HG03095 (cell line): Measurements from ENCODE around the gene RECK.
"Not testable (repeated sequence)": the region's sequence is repeated elsewhere in the genome, so short reads cannot be mapped to it uniquely, and the experiment has no call there.

Source experiments
- ATAC-seq: cut with Tn5 transposase; IDR thresholded peaks from one replicate; pipeline ENCODE4 v1.9.1; 2021; ENCODE audit warnings: moderate library complexity; ENCODE audit not compliant: unreplicated experiment

Gene RECK

DNA sequence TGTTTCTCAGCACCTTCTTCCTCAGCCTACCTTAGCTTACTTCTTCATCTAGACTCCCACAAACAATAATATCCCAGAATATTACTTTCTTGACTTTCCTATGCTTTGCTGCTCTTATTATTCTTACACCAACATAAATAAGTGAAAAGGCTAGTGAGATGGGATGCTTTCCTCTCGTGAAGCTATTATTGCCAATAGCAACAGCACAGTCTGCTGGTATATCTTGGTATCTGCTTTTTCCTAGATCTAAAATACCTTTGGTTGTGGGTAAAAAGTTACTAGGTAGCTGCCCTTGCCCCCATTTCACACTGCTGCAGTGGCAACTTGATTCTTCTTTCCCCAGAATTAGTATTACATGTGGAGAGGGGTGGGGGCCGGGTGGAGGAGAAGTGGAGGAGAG, 73.7 kb downstream of the RECK start:
- no peak for ATAC-seq

DNA sequence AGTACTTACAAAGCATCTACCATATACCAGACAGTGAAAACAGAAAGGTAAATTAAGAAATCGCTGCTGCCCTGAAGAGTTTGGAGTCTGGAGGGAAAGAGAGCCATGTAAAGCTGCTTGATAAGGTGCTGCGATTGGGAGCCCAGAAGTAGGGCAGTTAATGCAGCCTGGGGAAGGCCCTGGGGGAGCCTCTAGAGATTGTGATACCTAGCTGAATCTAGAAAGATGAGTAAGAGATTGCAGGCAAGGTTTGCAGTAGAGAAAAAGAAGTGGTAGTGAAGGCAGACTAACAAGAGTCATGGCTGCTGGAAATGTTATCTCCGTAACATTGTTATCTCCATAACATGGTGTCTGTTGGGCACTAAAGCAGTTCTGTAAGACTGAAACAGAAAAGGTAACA, 75.8 kb downstream of the RECK start:
- no peak for ATAC-seq

DNA sequence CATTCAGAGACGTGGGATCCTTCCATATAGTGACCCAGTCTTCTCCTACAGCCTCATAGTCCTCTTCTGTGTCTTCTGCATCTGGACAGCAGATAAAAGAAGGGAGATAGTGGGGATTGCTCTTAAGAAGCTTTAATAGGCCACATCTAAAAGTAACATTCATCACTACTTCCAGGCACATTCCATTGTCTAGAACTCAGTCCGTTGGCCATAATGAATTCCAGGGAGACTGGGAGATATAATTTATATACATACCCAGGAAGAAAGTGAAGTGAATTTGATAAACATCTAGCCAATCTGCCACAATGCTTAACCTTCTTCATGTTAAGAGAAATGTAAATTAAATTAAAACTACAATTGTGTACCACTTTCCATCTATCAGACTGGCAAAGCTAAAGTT, 77.3 kb downstream of the RECK start:
- ATAC-seq = no peak

DNA sequence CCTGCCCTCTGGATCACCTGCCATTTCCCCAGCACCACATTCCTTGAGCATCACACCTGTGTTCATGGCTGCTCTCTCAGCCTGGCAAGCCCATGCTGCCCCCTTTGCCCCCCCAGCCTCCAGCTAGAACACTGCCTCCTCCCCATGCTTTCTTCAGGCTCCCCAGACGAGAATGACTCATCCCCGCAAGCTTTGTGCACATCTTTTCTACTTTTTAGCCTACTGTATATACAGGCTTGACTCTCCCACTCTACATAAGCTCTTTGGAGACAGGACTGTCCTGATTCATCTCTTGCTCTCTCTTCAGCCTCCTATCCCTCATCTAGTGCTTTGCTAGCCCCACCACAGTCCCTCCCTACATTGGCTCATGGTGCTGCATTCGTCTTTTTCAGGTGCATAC, 79.9 kb downstream of the RECK start:
- no peak for ATAC-seq

DNA sequence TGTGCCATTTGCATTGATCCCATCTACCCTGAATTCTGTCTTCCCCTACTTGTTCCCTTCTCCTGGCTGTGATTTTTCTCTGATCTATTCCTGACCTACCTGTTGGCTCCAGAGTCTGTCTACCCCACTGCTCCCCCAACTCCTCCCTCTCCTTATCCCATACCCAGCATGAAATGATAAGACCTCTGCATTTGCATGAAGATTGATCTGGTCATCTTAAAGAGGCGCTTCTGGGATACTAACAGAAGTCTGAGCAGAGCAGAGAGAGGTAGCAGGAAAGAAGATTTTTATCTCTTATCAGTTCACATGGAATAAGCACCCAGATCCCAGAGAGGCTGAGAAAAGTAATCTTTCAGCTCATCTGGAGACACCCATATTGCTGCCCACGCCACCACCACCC, 81.5 kb downstream of the RECK start:
- ATAC-seq = no peak

DNA sequence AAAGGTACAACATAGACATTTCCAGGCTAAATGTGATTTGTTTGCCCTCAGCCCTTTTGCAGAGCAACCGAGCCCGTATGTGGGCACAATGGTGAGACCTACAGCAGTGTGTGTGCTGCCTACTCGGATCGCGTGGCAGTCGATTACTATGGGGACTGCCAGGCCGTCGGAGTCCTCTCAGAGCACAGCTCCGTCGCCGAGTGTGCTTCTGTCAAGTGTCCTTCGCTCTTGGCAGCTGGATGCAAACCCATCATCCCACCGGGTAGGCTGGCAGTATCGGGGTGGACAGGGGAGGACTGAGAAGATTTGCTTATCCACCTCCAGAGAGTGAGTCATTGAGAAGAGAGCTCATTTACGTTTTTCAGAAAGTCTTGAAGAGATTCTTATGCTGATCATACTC, 82.0 kb downstream of the RECK start:
- no peak for ATAC-seq

DNA sequence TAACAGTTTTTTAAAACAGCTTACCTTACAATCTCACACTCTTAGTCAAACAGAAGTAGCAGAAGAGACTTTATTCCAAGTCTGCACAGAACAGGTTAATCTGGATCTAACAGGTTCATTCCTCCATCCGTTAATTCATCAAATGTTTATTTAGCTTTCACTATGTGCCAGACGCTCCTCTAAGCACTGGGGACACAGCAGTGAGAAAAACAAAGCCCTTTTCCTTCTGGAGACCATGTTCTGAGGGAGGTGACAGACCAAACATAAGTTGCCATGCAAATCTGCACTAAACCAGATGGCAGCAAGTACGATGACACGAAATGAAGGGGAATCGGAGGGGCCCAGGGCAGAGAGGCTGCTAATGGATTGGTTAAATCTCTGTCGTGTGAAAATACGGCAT, 82.8 kb downstream of the RECK start:
- no peak for ATAC-seq

DNA sequence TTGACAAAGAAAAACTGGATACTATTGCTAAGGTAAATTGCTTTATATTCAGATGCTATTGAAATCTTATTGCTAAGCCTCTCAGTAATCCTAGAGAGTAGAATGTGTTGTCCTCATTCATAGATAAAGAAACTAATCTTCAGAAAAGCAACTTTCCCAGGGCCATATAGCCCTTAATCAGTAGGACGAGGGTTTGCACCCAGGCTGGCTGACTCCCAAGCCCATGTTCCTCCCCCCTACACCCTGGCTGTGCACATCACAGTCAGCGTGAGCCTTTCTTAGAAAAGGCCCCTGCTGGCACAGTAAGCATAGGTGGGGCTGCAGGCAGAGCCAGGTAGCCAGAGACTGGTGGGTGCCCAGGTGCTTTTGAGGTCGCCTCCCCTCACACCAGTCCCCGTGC, 84.0 kb downstream of the RECK start:
- no peak for ATAC-seq

DNA sequence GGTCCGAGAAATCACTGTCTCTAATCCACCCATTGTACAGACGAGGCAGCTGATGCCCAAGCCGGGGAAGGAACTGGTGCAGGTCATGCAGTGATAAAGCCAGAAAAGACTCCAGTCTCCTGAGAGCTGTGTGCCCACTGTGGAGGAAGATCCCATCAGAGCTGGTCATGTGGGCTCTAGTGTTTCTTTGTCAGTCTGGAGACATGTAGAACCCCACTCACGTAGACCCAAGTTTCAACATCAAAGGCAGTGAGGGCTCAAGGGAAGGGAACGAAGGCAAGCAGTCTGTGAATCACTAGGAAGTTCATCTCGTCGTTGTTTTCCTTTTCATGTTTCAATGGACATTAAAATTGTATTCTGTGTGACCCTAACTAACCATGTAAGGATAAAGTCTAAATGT, 85.3 kb downstream of the RECK start:
- no peak for ATAC-seq

DNA sequence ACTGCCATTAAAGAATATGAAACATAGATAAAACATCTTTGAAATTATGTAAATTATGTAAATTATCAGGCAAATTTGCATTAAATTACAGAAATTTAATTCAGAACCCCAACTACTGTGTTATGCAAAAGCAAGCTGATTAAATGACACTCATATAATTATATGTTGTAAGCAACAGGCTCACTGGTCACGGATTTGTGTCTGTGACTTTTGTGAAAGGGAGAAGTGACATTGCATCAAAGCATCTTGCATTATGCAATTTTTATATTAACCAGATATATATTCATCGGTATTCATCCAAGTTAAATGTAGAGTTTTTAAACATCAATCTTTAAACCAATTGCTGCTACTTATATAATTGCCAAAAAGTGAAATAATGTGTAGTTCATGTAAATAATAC, 86.8 kb downstream of the RECK start:
- ATAC-seq = no peak

DNA sequence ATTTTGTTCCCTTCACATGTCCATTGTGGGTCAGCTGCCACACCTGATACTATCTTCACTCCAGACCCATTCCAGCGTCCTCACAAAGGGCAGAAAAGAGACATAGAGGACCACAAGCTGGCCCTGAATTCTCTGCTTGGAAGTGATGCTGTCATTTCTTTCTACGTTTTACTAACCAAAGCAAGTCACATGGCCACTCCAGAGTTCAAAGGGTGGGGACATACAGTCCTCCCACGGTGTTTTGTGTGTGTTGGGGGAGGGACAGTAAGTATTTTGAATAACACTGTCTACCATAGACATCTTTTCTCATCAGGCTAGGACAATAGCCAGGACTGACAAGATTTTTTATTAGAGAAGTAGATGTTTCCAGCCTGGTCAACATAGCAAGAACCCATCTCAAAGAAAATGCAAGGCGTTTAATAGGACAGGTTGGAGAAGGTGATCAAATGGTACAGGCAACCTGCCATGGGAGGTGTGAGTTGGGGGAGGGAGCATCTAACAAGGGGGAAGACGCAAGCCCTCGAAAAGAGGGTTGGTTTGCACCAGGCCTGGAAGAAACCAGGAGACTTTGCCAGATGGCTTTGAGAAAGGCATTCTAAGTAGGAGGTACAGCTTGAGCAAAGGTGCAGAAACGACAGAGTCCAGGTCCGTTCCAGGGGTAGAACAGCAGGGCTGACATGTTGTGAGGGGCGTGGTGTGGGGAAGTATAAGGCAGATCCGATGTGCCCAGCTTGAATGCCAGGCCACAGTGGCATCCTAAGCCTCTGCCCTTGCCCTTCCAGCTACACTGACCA, 88.5 kb downstream of the RECK start:
- ATAC-seq = no peak

DNA sequence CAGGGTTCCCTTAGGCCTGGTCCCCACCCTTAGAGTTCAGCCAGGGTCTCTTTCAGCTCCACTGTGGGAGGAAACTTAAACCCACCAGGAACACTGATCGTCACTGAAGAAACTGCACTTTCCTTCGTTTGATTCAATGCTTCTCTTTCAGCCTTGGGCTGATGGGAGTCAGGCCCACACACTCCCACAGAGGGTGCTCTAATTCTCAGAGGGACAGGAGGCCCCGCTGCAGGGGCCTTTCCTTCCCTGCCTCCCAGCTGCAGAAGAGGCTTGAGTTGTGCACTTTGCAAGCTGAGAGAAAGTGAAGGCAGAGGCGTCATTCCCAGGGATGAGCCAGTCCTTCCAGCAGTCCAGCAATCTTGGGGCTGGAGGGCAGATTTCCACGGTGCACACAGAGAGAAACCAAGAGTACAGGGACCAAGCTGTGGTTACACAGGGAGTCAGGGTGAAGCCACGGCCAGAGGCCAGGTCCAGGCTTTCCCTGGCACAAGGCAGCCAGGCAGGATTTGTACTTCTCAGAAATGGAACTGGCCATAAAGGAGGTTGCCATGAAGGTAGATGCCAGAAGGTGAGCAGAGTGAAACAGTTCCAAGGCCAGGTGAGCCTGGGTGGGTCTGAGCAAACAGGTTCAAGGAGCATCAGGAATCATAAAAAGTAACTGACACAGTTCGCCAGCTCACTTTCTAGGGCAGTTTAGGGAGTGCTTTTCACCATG, 89.5 kb downstream of the RECK start:
- no peak for ATAC-seq

DNA sequence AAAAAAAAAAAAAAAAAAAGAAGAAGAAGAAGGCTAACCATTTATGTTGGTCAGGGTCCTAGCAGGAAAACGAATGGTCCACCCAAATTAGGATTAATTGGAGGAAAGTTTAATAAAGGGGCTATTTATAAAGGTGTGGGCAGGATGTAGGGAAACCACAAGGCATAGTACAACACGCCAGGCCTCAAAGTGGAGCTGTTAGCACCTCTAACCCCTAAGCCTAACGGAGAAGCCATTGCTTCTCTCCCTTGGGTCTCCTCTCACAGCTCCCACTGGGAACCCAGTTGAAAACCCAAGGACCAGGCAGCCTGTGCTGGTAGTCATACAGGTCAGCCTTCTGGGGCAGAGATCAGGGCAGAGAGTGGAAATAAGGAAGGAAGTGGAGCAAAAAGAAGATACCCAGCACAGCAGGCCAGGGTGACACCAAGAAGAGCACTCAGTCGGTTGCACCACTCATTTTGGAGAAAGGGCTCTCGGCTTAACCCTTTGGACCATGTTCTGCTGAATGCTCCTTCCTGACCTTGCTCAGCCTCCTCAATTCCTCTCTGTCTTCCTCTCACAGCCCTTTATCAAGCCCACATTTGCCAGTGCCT, 91.0 kb downstream of the RECK start:
- ATAC-seq = no peak

DNA sequence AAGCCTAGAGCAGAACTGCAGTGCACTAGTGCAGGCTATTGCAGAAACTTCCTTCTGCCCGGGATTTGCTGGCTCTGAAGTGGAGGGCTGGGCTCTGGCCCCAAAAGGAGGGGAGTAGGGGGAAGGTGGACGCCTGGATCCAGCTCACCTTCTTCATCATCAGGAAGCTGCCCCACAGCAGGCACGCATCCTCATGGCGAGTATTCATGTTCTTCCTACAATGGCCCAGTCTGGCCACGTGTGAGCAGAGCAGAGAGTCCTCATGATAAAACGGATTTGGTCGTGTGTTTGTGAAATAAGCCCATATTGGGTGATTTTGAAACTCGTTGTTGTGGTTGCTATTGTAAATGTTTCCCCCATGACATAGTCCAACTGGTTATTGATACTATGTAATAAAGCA, 91.6 kb downstream of the RECK start:
- ATAC-seq = no peak

DNA sequence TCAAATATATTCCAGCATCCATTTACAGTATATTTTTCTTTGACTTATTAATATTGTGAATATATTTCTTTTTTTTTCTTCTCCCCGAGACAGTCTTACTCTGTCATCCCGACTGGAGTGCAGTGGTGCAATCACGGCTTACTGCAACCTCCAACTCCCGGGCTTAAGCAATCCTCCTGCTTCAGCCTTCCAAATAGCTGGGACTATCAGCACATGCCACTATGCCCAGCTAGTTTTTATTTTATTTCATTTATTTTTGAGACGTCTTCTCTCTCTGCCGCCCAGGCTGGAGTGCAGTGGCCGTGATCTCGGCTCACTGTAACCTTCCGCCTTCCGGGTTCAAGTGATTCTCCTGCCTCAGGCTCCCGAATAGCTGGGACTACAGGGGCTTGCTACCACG, 92.4 kb downstream of the RECK start:
- ATAC-seq = no peak

DNA sequence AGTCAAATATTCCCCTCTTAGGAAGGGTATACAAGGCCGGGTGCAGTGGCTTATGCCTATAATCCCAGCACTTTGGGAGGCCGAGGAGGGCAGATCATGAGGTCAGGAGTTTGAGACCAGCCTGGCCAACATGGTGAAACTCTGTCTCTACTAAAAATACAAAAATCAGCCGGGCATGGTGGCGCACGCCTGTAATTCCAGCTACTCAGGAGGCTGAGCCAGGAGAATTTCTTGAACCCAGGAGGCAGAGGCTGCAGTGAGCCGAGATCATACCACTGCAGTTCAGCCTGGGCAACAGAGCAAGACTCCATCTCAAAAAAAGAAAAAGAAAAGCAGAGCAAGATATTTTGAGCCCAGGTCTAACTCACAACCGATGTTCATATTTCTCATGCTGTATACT, 95.0 kb downstream of the RECK start:
- not testable (repeated sequence) for ATAC-seq

DNA sequence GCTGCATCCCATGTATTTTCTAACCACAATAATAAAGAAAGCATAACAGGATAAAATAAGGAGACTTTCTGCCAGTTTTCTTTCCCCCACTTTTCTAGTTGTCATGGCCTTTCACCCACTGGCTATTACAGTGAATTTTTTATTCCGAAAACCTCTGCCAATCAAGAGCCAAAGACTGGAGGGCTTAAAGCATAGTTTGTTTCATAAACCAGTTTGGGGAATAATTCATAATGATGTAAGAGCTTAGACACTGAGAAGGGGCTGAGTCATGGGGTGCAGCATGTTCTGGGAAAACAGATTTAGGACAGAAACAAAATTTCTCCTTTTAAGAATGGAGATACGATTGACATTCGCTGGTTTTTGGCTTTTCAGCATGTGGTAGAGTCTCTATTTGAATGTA, 95.4 kb downstream of the RECK start:
- no peak for ATAC-seq

DNA sequence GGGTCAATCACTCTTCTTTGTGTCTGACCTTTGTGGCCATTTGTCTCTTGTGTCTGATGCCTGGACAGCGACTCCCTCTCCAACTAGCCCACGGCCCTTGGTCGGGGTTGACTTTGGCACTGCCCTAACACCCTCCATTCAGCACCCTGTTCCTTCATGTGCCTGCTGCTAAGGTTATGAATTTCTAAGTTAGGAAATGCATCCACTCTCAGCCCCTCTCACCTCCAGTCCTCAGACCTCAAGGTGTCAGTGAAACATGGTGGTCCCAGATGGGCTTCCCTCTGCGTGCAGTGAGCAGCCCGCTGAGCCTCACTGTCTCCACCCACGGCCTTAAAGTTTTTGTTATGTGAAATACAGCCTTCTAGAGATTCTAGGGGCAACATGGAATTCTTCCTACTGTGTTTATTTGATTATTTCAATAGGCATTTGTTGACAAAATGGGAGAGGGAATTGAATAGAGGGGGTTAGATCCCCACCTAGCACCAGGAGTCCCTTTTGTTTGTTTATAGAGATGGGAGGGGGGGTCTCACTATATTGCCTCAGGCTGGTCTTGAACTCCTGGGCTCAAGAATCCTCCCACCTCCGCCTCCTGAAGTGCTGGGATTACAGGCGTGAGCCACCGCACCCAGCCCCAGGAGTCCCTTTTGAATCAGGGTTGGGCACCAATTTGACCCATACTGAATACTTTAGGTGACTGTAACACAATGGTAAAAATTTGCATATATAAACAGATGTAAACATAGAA, 98.2 kb downstream of the RECK start:
- no peak for ATAC-seq

DNA sequence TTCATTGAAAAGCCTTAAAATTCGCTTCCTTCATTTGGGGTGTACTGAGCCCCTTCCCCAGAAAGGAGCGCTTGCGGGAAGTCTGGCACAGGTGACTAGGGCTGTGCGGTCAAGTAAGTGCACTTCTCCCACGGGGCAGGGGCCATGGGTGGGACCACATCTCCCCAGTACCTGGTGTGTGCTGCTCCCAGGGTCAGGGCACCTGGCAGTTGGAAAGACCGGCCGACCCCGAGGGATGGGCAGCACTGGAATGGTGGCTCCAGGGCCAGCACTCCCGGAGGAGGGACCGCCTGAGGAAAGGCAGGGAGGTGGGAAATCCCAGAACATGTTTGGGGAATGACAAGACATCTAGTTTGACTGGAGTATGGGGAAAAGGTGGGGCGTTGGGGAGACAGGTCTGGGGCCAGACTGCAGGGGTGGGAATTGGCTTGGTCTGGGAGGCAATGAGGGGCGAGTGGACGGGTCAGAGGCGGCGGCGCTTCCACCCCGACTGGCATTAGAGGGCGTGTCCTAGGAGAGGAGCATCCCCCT, 99.1 kb downstream of the RECK start:
- no peak for ATAC-seq

DNA sequence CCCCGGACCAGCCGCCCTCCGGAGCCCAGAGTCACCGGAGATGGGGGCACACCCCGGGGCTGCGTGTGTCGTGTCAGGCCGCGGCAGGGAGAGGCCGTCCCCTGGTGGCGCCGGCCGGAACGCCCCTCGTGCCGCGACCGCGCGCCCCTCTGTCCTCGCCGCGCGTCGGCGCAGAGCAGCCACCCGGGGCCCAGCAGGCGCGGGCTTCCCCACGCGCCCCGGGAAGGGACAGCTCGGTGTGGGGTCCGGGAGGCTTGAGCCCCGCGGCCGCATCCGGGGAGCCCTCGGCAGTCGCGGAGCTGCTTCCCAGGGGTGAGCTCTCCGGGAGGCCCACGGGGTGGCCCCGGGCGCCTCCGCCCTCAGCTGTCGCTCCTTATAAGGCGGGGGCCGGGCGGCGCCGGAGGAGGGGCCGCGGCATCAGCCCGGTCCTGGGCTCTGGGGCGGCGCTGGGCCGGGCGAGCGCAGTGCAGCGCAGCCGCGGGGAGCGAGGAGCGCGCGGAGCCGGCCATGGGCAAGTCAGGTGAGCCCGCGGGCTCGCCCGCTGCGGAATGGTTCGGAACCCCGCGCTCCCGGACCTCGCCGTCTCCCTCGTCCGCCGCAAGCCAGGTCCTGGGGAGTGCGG, 99.7 kb downstream of the RECK start, which contains the start of gene GLIPR2:
TSS of gene GLIPR2 (plus strand) at position 462 of the 622 bp plus-strand sequence. CDS start at position 508, 46 bp downstream.
- ATAC-seq = peak; percentile 95
